IPS-18c (cell line): ENCODE data around the gene WDFY4.
"Not testable (repeated sequence)": the region's sequence is repeated elsewhere in the genome, so short reads cannot be mapped to it uniquely, and the experiment has no call there.

Source experiments
- H3K4me3 ChIP-seq: 2 replicates; pipeline ENCODE4 v1.7.0; 2013; ENCODE audit warnings: low read depth, mild to moderate bottlenecking, low read length, moderate library complexity; ENCODE audit not compliant: insufficient read depth
- H3K9me3 ChIP-seq: one replicate; pipeline ENCODE4 v1.6.1; 2013; ENCODE audit warnings: mild to moderate bottlenecking, low read length, moderate library complexity; ENCODE audit not compliant: control insufficient read depth, insufficient read depth

WDFY4 gene

GRCh38 chr10:48684792-48685623 is at the start of gene WDFY4:
TSS of gene WDFY4 (plus strand) at chr10:48684873. CDS start at chr10:48709733, 24,860 bp downstream.
- Histone ChIP-seq H3K9me3 (no peaks in the 10 kb centered on the region), H3K4me3 (no peak within 1 kb of the TSS)

GRCh38 chr10:48634984-48635557 is 49.6 kb upstream of the WDFY4 start:
- H3K4me3 ChIP-seq, result no peak overlapping the region

GRCh38 chr10:48636231-48636630 is 48.4 kb upstream of the WDFY4 start:
- Histone ChIP-seq H3K9me3 (no peaks in the 10 kb centered on the region), H3K4me3 (no peak overlapping the region)

More at GRCh38 chr10:48634984-48635557, 49.6 kb upstream of the WDFY4 start:
- no peaks in the 10 kb centered on the region for H3K9me3 ChIP-seq

GRCh38 chr10:48636901-48637300 is 47.8 kb upstream of the WDFY4 start:
- Histone ChIP-seq H3K4me3 (no peak overlapping the region), H3K9me3 (no peaks in the 10 kb centered on the region)

- Histone ChIP-seq H3K4me3 (no peak overlapping the region), H3K9me3 (no peaks in the 10 kb centered on the region)
Measured at GRCh38 chr10:48638158-48638557, 46.5 kb upstream of the WDFY4 start.

- Histone ChIP-seq H3K4me3 (no peak overlapping the region), H3K9me3 (no peaks in the 10 kb centered on the region)
Measured at GRCh38 chr10:48638739-48639527, 45.7 kb upstream of the WDFY4 start.

- H3K4me3 ChIP-seq, result no peak overlapping the region
- no peaks in the 10 kb centered on the region for H3K9me3 ChIP-seq
Measured at GRCh38 chr10:48639632-48640031, 45.0 kb upstream of the WDFY4 start.

- Histone ChIP-seq H3K4me3 (no peak overlapping the region), H3K9me3 (no peaks in the 10 kb centered on the region)
Measured at GRCh38 chr10:48640326-48640725, 44.3 kb upstream of the WDFY4 start.

- H3K4me3 ChIP-seq, H3K9me3 ChIP-seq: not testable (repeated sequence)
Measured at GRCh38 chr10:48641099-48641690, 43.5 kb upstream of the WDFY4 start.

GRCh38 chr10:48645600-48645999 is 39.1 kb upstream of the WDFY4 start:
- H3K4me3 ChIP-seq, result no peak overlapping the region
- H3K9me3 ChIP-seq, result no peaks in the 10 kb centered on the region

- not testable (repeated sequence) for H3K4me3 ChIP-seq, H3K9me3 ChIP-seq
Measured at GRCh38 chr10:48647073-48647472, 37.6 kb upstream of the WDFY4 start.

GRCh38 chr10:48648172-48648942 is 36.3 kb upstream of the WDFY4 start:
- H3K9me3 ChIP-seq, result no peaks in the 10 kb centered on the region
- no peak overlapping the region for H3K4me3 ChIP-seq

- H3K9me3 ChIP-seq, result no peaks in the 10 kb centered on the region
- H3K4me3 ChIP-seq, result no peak overlapping the region
Measured at GRCh38 chr10:48649349-48649944, 35.2 kb upstream of the WDFY4 start.

GRCh38 chr10:48651293-48651692 is 33.4 kb upstream of the WDFY4 start:
- Histone ChIP-seq H3K9me3 (no peaks in the 10 kb centered on the region), H3K4me3 (no peak overlapping the region)

GRCh38 chr10:48651839-48652238 is 32.8 kb upstream of the WDFY4 start:
- Histone ChIP-seq H3K4me3 (no peak overlapping the region), H3K9me3 (no peaks in the 10 kb centered on the region)

- Histone ChIP-seq H3K9me3 (no peaks in the 10 kb centered on the region), H3K4me3 (no peak overlapping the region)
Measured at GRCh38 chr10:48652344-48652743, 32.3 kb upstream of the WDFY4 start.
